ENCODE measurements around the gene SEMG2.

Gene SEMG2

GRCh38 chr20:45257711-45258110, 36.5 kb downstream of the SEMG2 start:
- in situ Hi-C loops (cut with MboI; ENCODE audit: low pct_unique_long_range_greater_than_20kb, low sequenced_read_pairs, unreplicated experiment): no loop called here
- DNase-seq (ENCODE audit: low spot score): no peak
- TF ChIP-seq CTCF (IDR thresholded peaks at IDR 0.05; ENCODE audit: extremely low read depth, insufficient read depth, missing control alignments): no peak

- no peak for DNase-seq (ENCODE audit: low spot score)
- TF ChIP-seq CTCF (IDR thresholded peaks at IDR 0.05; ENCODE audit: extremely low read depth, insufficient read depth, missing control alignments): no peak
- in situ Hi-C loops (cut with MboI; ENCODE audit: low pct_unique_long_range_greater_than_20kb, low sequenced_read_pairs, unreplicated experiment): no loop called here
Observed at GRCh38 chr20:45258259-45258658, 37.1 kb downstream of the SEMG2 start.

GRCh38 chr20:45258664-45259063, 37.5 kb downstream of the SEMG2 start:
- no peak for DNase-seq (ENCODE audit: low spot score)
- in situ Hi-C loops (cut with MboI; ENCODE audit: low pct_unique_long_range_greater_than_20kb, low sequenced_read_pairs, unreplicated experiment): no loop called here
- no peak for TF ChIP-seq CTCF (IDR thresholded peaks at IDR 0.05; ENCODE audit: extremely low read depth, insufficient read depth, missing control alignments)

- in situ Hi-C loops (cut with MboI; ENCODE audit: low pct_unique_long_range_greater_than_20kb, low sequenced_read_pairs, unreplicated experiment): no loop called here
- DNase-seq (ENCODE audit: low spot score): no peak
- TF ChIP-seq CTCF (IDR thresholded peaks at IDR 0.05; ENCODE audit: extremely low read depth, insufficient read depth, missing control alignments): no peak
Observed at GRCh38 chr20:45263556-45264266, 42.5 kb downstream of the SEMG2 start.

GRCh38 chr20:45266977-45267376, 45.8 kb downstream of the SEMG2 start:
- no peak for TF ChIP-seq CTCF (IDR thresholded peaks at IDR 0.05; ENCODE audit: extremely low read depth, insufficient read depth, missing control alignments)
- in situ Hi-C loops (cut with MboI; ENCODE audit: low pct_unique_long_range_greater_than_20kb, low sequenced_read_pairs, unreplicated experiment): no loop called here
- no peak for DNase-seq (ENCODE audit: low spot score)

- in situ Hi-C loops (cut with MboI; ENCODE audit: low pct_unique_long_range_greater_than_20kb, low sequenced_read_pairs, unreplicated experiment): no loop called here
- TF ChIP-seq CTCF (IDR thresholded peaks at IDR 0.05; ENCODE audit: extremely low read depth, insufficient read depth, missing control alignments): no peak
- DNase-seq (ENCODE audit: low spot score): no peak
Observed at GRCh38 chr20:45268531-45268930, 47.4 kb downstream of the SEMG2 start.

Measured in GM13977 (cell line).